Memory B cell (primary cell): ENCODE results near the gene PRKX.
A peak's percentile ranks its signal among the peaks of the same experiment; 100 is the strongest.
"Not testable (repeated sequence)": the region's sequence is repeated elsewhere in the genome, so short reads cannot be mapped to it uniquely, and the experiment has no call there.

ENCODE experiments used
- ATAC-seq: fragments of 150-1000 bp; cut with Tn5 transposase; 2 replicates; pipeline ENCODE4 v1.10.0; 2021; ENCODE audit warnings: low read depth, mild to moderate bottlenecking, moderate library complexity
- DNase-seq, 2 donors: peaks; one replicate each; pipeline ENCODE4 v3.0.0; 2022; ENCODE audit warnings: low spot score in 2 of 2
- H3K27ac Mint-ChIP-seq: one replicate; pipeline ENCODE4 v1.8.0; 2022; ENCODE audit warnings: mild to moderate bottlenecking, moderate library complexity, mixed read lengths
- H3K27me3 Mint-ChIP-seq: one replicate; pipeline ENCODE4 v1.8.0; 2022; ENCODE audit warnings: mixed read lengths
- H3K36me3 Mint-ChIP-seq: one replicate; pipeline ENCODE4 v1.8.0; 2022; ENCODE audit warnings: mild to moderate bottlenecking, mixed read lengths
- H3K4me1 Mint-ChIP-seq: one replicate; pipeline ENCODE4 v1.8.0; 2022; ENCODE audit warnings: mixed read lengths
- H3K4me3 Mint-ChIP-seq: one replicate; pipeline ENCODE4 v1.8.0; 2022; ENCODE audit warnings: mild to moderate bottlenecking, moderate library complexity, mixed read lengths
- H3K9me3 Mint-ChIP-seq: one replicate; pipeline ENCODE4 v1.8.0; 2022; ENCODE audit warnings: mixed read lengths

PRKX gene

GRCh38 chrX:3599802-3600430 is 113.5 kb downstream of the PRKX start:
- peaks cover 2% of the 10 kb centered on the region for H3K4me1 Mint-ChIP-seq
- peaks cover 4% of the 10 kb centered on the region for H3K9me3 Mint-ChIP-seq
- peaks cover 8% of the 10 kb centered on the region for H3K36me3 Mint-ChIP-seq
- DNase-seq, result no peak
- no peaks in the 10 kb centered on the region for H3K27me3 Mint-ChIP-seq
- no peak overlapping the region for H3K27ac Mint-ChIP-seq
- no peak overlapping the region for H3K4me3 Mint-ChIP-seq
- no peak for ATAC-seq

DNA sequence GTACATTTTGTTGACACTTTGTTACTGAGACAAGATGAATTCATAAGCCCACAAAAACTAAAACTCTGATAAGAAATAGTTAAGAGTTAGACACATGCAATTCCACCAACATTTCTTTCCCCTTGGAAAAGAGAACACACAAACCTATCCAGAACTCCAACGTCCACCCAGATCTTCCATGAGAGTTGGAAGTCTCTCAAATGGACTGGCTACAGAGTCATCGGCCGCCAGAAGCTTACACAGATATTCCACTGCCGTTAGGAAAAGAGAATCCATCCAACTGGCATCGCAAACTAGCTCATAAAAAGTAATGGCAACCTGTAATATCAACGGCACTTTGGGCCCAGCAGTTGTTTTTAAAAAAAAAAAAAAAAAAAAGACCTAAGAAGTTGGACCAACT is 114.7 kb downstream of the PRKX start:
- peaks cover 2% of the 10 kb centered on the region for H3K4me1 Mint-ChIP-seq
- H3K9me3 Mint-ChIP-seq, result peaks cover 4% of the 10 kb centered on the region
- no peak overlapping the region for H3K27ac Mint-ChIP-seq
- no peak overlapping the region for H3K4me3 Mint-ChIP-seq
- H3K27me3 Mint-ChIP-seq, result no peaks in the 10 kb centered on the region
- ATAC-seq, result no peak
- no peak for DNase-seq
- H3K36me3 Mint-ChIP-seq, result peaks cover 10% of the 10 kb centered on the region

DNA sequence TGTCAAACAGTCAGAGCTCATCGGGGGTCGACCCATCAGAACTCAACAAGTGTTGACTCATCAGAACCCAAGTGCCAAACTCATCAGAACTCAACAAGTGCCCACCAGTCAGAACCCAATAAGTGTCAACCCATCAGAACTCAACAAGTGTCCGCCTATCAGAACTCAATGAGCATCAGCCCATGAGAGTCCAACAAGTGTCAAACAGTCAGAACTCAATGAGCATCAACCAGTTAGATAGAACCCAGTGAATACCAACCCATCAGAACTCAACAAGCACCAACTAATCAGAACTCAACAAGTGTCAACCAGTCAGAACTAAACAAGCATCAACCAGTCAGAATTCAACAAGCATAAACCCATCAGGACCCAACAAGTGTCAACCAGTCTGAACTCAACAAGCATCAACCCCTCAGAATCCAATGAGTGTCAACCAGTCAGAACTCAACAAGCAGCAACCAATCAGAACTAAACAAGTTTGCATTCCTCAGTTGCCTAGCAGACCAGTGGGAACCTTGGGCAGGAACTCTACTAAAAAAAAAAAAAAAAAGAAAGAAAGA is 115.3 kb downstream of the PRKX start:
- no peak overlapping the region for H3K27ac Mint-ChIP-seq
- DNase-seq, result no peak
- H3K9me3 Mint-ChIP-seq, result peaks cover 4% of the 10 kb centered on the region

DNA sequence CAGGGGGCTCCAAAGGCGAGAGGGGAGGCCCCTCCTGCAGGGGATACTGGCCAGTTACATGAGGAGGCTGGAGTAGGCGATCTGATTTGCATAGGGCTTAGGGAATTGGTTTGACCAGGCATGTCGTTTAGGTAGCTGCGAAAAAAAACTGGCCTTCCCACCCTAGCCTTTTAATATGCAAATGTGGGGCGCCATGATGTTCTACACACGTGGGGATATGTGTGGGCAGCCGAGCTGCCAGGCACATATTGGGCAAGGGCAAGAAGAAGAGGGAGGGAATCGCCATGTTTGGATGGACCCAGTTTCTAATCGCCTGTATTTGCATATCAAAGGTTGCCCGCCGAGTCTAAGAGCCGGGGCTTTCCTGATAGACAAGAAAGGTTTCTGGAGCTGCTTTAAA is 121.3 kb downstream of the PRKX start:
- Mint-ChIP-seq H3K9me3 (no peaks in the 10 kb centered on the region), H3K27ac (no peak overlapping the region), H3K27me3 (no peaks in the 10 kb centered on the region), H3K4me3 (no peak overlapping the region), H3K36me3 (peaks cover 3% of the 10 kb centered on the region), H3K4me1 (no peaks in the 10 kb centered on the region)
- no peak for DNase-seq
- ATAC-seq, result no peak

More for the DNA sequence above, 115.3 kb downstream of the PRKX start:
- no peak overlapping the region for H3K4me3 Mint-ChIP-seq
- peaks cover 2% of the 10 kb centered on the region for H3K4me1 Mint-ChIP-seq
- peaks cover 8% of the 10 kb centered on the region for H3K36me3 Mint-ChIP-seq
- H3K27me3 Mint-ChIP-seq, result no peaks in the 10 kb centered on the region
- no peak for ATAC-seq

DNA sequence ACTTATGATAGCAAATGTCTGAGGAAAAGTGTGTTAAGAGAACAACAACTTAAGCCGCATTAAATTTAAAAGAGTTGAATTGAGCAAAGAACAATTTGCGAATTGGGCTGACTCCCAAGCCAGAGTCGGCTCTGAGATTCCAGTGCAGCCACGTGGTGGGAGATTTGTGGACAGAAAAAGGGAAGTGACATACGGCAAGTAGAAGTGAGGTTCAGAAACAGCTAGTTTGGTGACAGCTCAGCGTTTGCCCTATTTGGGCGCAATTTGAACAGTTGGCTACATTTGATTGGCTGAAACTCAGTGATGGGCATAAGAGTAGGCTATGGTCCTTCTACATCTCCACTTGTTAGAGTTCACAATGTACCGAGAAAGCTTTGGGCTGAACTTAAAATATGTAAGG is 124.0 kb downstream of the PRKX start:
- Mint-ChIP-seq H3K9me3 (no peaks in the 10 kb centered on the region), H3K27me3 (no peaks in the 10 kb centered on the region), H3K4me3 (no peak overlapping the region), H3K27ac (no peak overlapping the region), H3K4me1 (peaks cover 2% of the 10 kb centered on the region), H3K36me3 (peaks cover 3% of the 10 kb centered on the region)
- DNase-seq (no peak), ATAC-seq (no peak)

DNA sequence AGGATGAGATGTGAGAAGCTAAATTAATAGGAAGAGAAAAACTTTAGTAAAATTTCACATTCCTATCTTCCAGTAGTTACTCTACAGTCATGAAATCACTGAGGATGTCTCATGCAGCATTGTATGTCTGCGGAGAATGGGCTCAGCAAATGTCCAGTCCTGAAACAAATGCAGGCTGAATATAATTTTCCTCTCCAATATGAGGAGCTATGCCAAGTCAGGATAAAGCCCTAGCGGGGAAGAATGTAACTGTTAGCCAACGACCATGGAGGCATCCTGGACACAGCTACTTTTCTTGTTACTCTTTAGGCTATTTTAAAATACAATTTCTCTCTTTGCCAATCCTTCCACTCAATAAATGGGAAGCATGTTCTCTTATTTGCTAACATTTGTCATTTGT is 127.7 kb downstream of the PRKX start:
- Mint-ChIP-seq H3K27me3 (no peaks in the 10 kb centered on the region), H3K9me3 (no peaks in the 10 kb centered on the region), H3K36me3 (peaks cover 5% of the 10 kb centered on the region), H3K4me3 (no peak overlapping the region), H3K27ac (no peak overlapping the region), H3K4me1 (peaks cover 11% of the 10 kb centered on the region)
- no peak for DNase-seq
- no peak for ATAC-seq

DNA sequence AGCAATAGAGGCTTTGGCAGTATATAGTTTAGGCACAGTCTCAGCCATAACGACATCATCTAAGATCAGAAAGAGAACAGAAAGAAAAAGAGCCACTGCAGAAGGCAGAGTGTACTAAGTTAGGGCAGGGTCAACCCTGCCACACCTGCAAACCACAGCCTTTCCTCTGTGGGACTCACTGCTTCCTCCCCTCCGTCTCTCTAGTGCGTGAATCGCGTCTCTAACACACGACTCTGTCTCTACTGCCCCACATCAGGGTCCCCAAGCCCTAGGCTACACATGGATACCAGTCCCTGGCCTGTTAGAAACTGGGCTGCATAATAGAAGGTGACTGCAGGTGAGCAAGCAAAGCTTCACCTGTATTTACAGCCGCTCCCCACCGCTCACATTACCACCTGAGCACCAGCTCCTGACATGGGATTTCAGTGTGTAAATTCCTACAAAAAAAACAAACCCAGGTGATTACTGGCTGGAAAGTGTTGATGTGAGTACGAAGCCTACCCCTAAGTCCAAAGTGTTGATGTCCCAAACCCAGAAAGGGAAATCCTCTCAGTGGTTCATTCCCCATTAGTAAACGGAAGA is 128.9 kb downstream of the PRKX start:
- H3K36me3 Mint-ChIP-seq, result peaks cover 7% of the 10 kb centered on the region
- H3K27me3 Mint-ChIP-seq, result no peaks in the 10 kb centered on the region
- no peaks in the 10 kb centered on the region for H3K9me3 Mint-ChIP-seq
- ATAC-seq, result no peak
- no peak overlapping the region for H3K4me3 Mint-ChIP-seq
- H3K4me1 Mint-ChIP-seq, result peaks cover 11% of the 10 kb centered on the region
- DNase-seq, result no peak
- H3K27ac Mint-ChIP-seq, result peak overlapping the region; percentile 45

GRCh38 chrX:3582451-3582850 is 131.0 kb downstream of the PRKX start:
- peaks cover 11% of the 10 kb centered on the region for H3K4me1 Mint-ChIP-seq
- H3K27ac Mint-ChIP-seq, result no peak overlapping the region
- ATAC-seq (no peak), DNase-seq (no peak)
- H3K27me3 Mint-ChIP-seq, result no peaks in the 10 kb centered on the region
- H3K9me3 Mint-ChIP-seq, result no peaks in the 10 kb centered on the region
- H3K36me3 Mint-ChIP-seq, result peaks cover 8% of the 10 kb centered on the region
- H3K4me3 Mint-ChIP-seq, result no peak overlapping the region

DNA sequence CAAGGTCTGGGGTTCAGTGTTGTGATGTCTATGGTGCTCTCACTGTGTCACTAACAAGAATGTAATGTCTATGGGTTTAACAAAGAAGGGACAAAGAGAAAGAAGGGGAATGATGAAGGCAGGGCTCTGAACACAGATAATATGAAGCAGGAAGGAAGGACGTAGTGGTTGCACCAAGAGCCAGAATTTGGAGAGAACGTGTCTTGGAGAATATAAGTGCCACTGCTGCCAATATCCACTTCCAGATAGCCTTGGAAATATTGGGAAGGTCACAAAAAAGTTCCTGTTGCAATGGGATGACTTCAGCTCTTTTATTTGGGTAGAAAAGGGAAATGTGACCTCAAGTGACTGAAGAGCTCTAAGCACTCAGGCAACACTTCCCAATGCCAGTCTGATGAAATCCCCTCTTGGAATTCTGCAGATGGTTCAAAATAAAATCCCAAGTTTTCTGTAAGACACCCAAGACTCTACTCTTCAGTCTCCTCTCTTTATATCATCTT is 131.8 kb downstream of the PRKX start:
- no peak for ATAC-seq
- no peak for DNase-seq
- Mint-ChIP-seq H3K27me3 (no peaks in the 10 kb centered on the region), H3K4me1 (peaks cover 11% of the 10 kb centered on the region), H3K9me3 (no peaks in the 10 kb centered on the region), H3K36me3 (peaks cover 8% of the 10 kb centered on the region), H3K27ac (no peak overlapping the region), H3K4me3 (no peak overlapping the region)

- ATAC-seq (no peak), DNase-seq (no peak)
- Mint-ChIP-seq H3K36me3 (peaks cover 10% of the 10 kb centered on the region), H3K27me3 (no peaks in the 10 kb centered on the region), H3K4me3 (no peak overlapping the region), H3K4me1 (no peaks in the 10 kb centered on the region), H3K9me3 (no peaks in the 10 kb centered on the region), H3K27ac (no peak overlapping the region)
Measured at GRCh38 chrX:3577551-3577950, 135.9 kb downstream of the PRKX start.

DNA sequence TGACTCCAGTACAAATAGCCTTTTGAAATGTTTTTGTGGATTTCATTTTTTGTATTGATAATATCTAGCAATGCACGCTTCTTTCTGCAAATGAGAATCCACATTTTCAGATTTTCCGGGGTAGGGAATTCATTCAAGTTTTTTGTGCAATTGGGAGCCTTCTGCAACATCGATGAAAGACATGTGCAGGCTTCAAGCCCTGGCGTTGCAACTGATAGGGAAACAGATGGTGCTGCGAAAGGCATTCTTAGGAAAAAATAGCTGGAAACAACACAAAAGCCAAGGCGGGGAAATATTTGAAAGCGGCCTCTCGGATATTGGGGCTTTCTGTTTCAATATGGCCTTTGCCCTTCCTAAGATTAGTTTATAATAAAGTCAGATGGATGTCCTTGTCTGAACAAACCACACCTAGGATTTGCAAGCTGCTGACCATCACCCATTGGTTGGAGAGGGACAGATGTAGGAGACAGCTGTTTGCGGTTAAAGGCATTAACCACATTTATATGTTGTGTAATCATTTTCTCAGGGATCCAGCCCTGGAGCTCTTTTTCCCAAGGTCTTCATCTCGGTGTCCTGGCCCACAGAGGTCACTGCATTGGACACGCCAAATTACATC is 136.5 kb downstream of the PRKX start:
- H3K27ac Mint-ChIP-seq, result no peak overlapping the region
- H3K36me3 Mint-ChIP-seq, result peaks cover 10% of the 10 kb centered on the region
- H3K9me3 Mint-ChIP-seq, result no peaks in the 10 kb centered on the region
- no peaks in the 10 kb centered on the region for H3K4me1 Mint-ChIP-seq
- ATAC-seq (no peak), DNase-seq (no peak)
- no peaks in the 10 kb centered on the region for H3K27me3 Mint-ChIP-seq
- no peak overlapping the region for H3K4me3 Mint-ChIP-seq

GRCh38 chrX:3567686-3568085 is 145.8 kb downstream of the PRKX start:
- Mint-ChIP-seq H3K4me3 (no peak overlapping the region), H3K27ac (no peak overlapping the region), H3K36me3 (no peaks in the 10 kb centered on the region), H3K27me3 (no peaks in the 10 kb centered on the region), H3K4me1 (no peaks in the 10 kb centered on the region), H3K9me3 (no peaks in the 10 kb centered on the region)
- ATAC-seq (no peak), DNase-seq (no peak)

DNA sequence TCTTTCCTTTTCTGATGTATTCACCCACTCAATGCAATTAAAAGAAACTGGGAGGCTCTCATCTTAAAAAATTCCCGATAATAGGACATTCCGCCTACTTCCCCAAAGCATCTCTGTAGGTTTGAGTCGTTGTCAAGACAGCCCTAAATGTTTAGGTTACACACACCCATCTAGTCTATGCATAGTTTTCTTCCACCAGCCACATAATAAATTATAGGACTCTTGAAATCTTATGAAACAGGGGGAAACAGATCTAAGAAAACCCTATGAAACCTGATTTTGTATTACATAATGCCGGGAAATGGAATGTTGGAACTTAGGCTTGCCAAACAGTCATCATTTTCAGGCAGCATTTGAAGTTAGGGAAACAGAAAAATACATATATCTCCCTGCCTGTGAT is 150.0 kb downstream of the PRKX start:
- no peaks in the 10 kb centered on the region for H3K27me3 Mint-ChIP-seq
- peaks cover 6% of the 10 kb centered on the region for H3K9me3 Mint-ChIP-seq
- H3K27ac Mint-ChIP-seq, result no peak overlapping the region
- ATAC-seq (no peak), DNase-seq (no peak)
- peaks cover 2% of the 10 kb centered on the region for H3K36me3 Mint-ChIP-seq
- no peaks in the 10 kb centered on the region for H3K4me1 Mint-ChIP-seq
- H3K4me3 Mint-ChIP-seq, result no peak overlapping the region

DNA sequence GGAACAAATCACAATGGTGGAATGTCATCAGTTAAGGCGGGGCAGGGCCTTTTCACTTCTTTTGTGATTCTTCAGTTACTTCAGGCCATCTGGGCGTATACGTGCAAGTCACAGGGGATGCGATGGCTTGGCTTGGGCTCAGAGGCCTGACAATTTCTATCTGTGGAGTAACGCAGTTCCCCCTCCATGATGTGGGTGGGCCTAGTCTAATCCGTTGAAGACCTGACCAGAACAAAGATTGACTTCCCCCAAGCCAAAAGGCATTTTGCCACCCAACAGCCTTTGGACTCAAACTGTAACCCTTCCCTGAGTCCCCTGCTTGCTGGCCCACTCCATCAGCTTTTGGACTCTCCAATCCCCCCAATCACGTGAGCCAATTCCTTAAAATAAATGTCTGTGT is 153.4 kb downstream of the PRKX start:
- not testable (repeated sequence) for H3K9me3 Mint-ChIP-seq, H3K36me3 Mint-ChIP-seq, DNase-seq, H3K27me3 Mint-ChIP-seq, H3K27ac Mint-ChIP-seq, H3K4me3 Mint-ChIP-seq, H3K4me1 Mint-ChIP-seq, ATAC-seq
